GM23338 (cell line): ENCODE results near the gene TMEM234. TPM values are rescaled to one million over a fixed set of nuclear protein-coding genes. Genes with fewer than 3 reads are reported as not detected.

Source experiments
- ATAC-seq: fragments of 200-7000 bp; cut with Tn5 transposase; 3 replicates; pipeline ENCODE4 v1.9.1; 2020
- DNase-seq: peaks from one replicate; pipeline ENCODE4 v3.0.0-alpha.2; 2015; ENCODE audit warnings: low spot score
- H2AFZ ChIP-seq: fragments of 200-600 bp; sonication (generic); 2 replicates; pipeline ENCODE4 v1.8.0; 2016; ENCODE audit warnings: antibody characterized with exemption, mild to moderate bottlenecking, moderate library complexity
- H3F3A ChIP-seq: fragments of 200-600 bp; sonication (generic); replicated peaks from 2 replicates; pipeline ENCODE4 v1.8.0; 2017; ENCODE audit warnings: antibody characterized with exemption, mixed run types, low read depth
- H3K27ac ChIP-seq: fragments of 200-600 bp; sonication (generic); 2 replicates; pipeline ENCODE4 v1.6.1; 2016; ENCODE audit warnings: low read depth
- H3K27me3 ChIP-seq: fragments of 200-600 bp; sonication (generic); 2 replicates; pipeline ENCODE4 v1.8.0; 2016; ENCODE audit warnings: mild to moderate bottlenecking, mixed run types, moderate library complexity; ENCODE audit not compliant: insufficient read depth
- H3K36me3 ChIP-seq: fragments of 200-600 bp; sonication (generic); 2 replicates; pipeline ENCODE4 v1.8.0; 2016; ENCODE audit warnings: mild to moderate bottlenecking; ENCODE audit not compliant: insufficient read depth
- H3K4me1 ChIP-seq: fragments of 200-600 bp; sonication (generic); 2 replicates; pipeline ENCODE4 v1.8.0; 2016; ENCODE audit warnings: mild to moderate bottlenecking, moderate library complexity; ENCODE audit not compliant: insufficient read depth
- H3K4me2 ChIP-seq: fragments of 200-600 bp; sonication (generic); 2 replicates; pipeline ENCODE4 v1.7.1; 2017; ENCODE audit warnings: mixed run types
- H3K4me3 ChIP-seq: fragments of 200-600 bp; sonication (generic); 2 replicates; pipeline ENCODE4 v1.6.1; 2016; ENCODE audit warnings: mixed run types
- H3K79me2 ChIP-seq: fragments of 200-600 bp; sonication (generic); replicated peaks from 2 replicates; pipeline ENCODE4 v1.8.0; 2017; ENCODE audit warnings: mild to moderate bottlenecking; ENCODE audit not compliant: insufficient read depth
- H3K9me2 ChIP-seq: fragments of 200-600 bp; sonication (generic); 2 replicates; pipeline ENCODE4 v1.8.0; 2017; ENCODE audit not compliant: insufficient read depth
- H4K20me1 ChIP-seq: fragments of 200-600 bp; sonication (generic); replicated peaks from 2 replicates; pipeline ENCODE4 v1.8.0; 2017; ENCODE audit warnings: mild to moderate bottlenecking; ENCODE audit not compliant: insufficient read depth
- H3K27ac Mint-ChIP-seq: 2 replicates; pipeline ENCODE4 v1.8.0; 2020; ENCODE audit warnings: inconsistent platforms, mild to moderate bottlenecking, moderate library complexity, mixed read lengths
- H3K27me3 Mint-ChIP-seq: 3 replicates; pipeline ENCODE4 v1.8.0; 2022; ENCODE audit warnings: low read depth, mild to moderate bottlenecking, moderate library complexity, mixed read lengths, inconsistent platforms; ENCODE audit not compliant: insufficient read depth, poor library complexity
- H3K36me3 Mint-ChIP-seq: 3 replicates; pipeline ENCODE4 v1.8.0; 2021; ENCODE audit warnings: low read depth, mild to moderate bottlenecking, inconsistent platforms, moderate library complexity, mixed read lengths
- H3K4me1 Mint-ChIP-seq: 3 replicates; pipeline ENCODE4 v1.8.0; 2020; ENCODE audit warnings: mild to moderate bottlenecking, inconsistent platforms, mixed read lengths
- H3K4me3 Mint-ChIP-seq: 3 replicates; pipeline ENCODE4 v1.8.0; 2021; ENCODE audit warnings: moderate library complexity, mild to moderate bottlenecking, inconsistent platforms, mixed read lengths
- H3K9me3 Mint-ChIP-seq: 3 replicates; pipeline ENCODE4 v1.8.0; 2020; ENCODE audit warnings: moderate library complexity, mild to moderate bottlenecking, inconsistent platforms, mixed read lengths
- CREB1 ChIP-seq: fragments of 250-450 bp; sonication (Bioruptor Pico); IDR thresholded peaks from 2 replicates; pipeline ENCODE4 v1.5.0; 2020; ENCODE audit warnings: low read depth, mild to moderate bottlenecking, moderate library complexity
- CTCF ChIP-seq, 2 experiments: fragments of 200-600 bp in 1 of 2; sonication (generic) in 1 of 2; conservative IDR thresholded peaks; 2 replicates each; pipeline versions ENCODE4 v1.5.1 to v1.6.1; 2016 to 2017; ENCODE audit warnings: antibody characterized with exemption in 2 of 2, low read depth in 2 of 2, mild to moderate bottlenecking in 2 of 2, moderate library complexity in 1 of 2
- JUNB ChIP-seq: IDR thresholded peaks from one replicate; pipeline ENCODE4 v1.6.1; 2016; ENCODE audit warnings: antibody characterized with exemption; ENCODE audit not compliant: unreplicated experiment
- NANOG ChIP-seq: IDR thresholded peaks from 2 replicates; pipeline ENCODE4 v1.6.1; 2016; ENCODE audit warnings: antibody characterized with exemption, borderline replicate concordance
- POLR2AphosphoS5 ChIP-seq: IDR thresholded peaks from 2 replicates; pipeline ENCODE4 v1.6.1; 2016; ENCODE audit warnings: antibody characterized with exemption, low read depth
- REST ChIP-seq: IDR thresholded peaks from one replicate; pipeline ENCODE4 v1.6.1; 2018; ENCODE audit warnings: antibody characterized with exemption; ENCODE audit not compliant: unreplicated experiment
- STAT1 ChIP-seq: IDR thresholded peaks from one replicate; pipeline ENCODE4 v1.6.1; 2016; ENCODE audit warnings: antibody characterized with exemption; ENCODE audit not compliant: unreplicated experiment
- ZNF114 ChIP-seq: fragments of 250-450 bp; sonication (Bioruptor Pico); IDR thresholded peaks from 2 replicates; pipeline ENCODE4 v1.5.0; 2020; ENCODE audit warnings: mild to moderate bottlenecking, moderate library complexity
- ZNF331 ChIP-seq: fragments of 250-450 bp; sonication (Bioruptor Pico); IDR thresholded peaks from 2 replicates; pipeline ENCODE4 v1.5.0; 2020; ENCODE audit warnings: low read depth, mild to moderate bottlenecking, moderate library complexity
- ZNF462 ChIP-seq: fragments of 250-450 bp; sonication (Bioruptor Pico); IDR thresholded peaks from 2 replicates; pipeline ENCODE4 v1.5.0; 2020; ENCODE audit warnings: mild to moderate bottlenecking, moderate library complexity
- polyA plus RNA-seq: library from polyadenylated mRNA; unstranded; fragments of >200 nt; fragmentation: Nextera tagmentation; extraction: Ambion mirVana; gene quantifications from 2 replicates; pipeline ENCODE4 v1.2.1, GENCODE V29; 2016
- total RNA-seq: library from RNA; depleted of rRNA; stranded (reverse); fragments of >200 nt; shearing (Covaris generic); gene quantifications from 2 replicates; pipeline ENCODE4 v1.2.3, GENCODE V29; 2014

The TMEM234 gene
- total and polyA plus RNA-seq, 2 experiments from 2014 or later, result 4.7 to 8.2 TPM

- H3K27me3 ChIP-seq, result no peaks in the 10 kb centered on the region
- H3K9me2 ChIP-seq, result no peaks in the 10 kb centered on the region
- no peaks in the 10 kb centered on the region; the same call in 2 of the 3 replicates for H3K9me3 Mint-ChIP-seq
- no peak overlapping the region for H2AFZ ChIP-seq
- H3K4me1 Mint-ChIP-seq, result peaks cover 30% of the 10 kb centered on the region
- peaks cover 79% of the 10 kb centered on the region for H3K36me3 Mint-ChIP-seq
- no peaks in the 10 kb centered on the region for H3K79me2 ChIP-seq
- H4K20me1 ChIP-seq, result peaks cover 4% of the 10 kb centered on the region
- peaks cover 25% of the 10 kb centered on the region; the same call in 1 of the 2 replicates for H3F3A ChIP-seq
- DNase-seq, result no peak
- H3K4me2 ChIP-seq, result no peak overlapping the region
- no peak overlapping the region for H3K27ac ChIP-seq
- peaks cover 45% of the 10 kb centered on the region for H3K36me3 ChIP-seq
- no peak overlapping the region for H3K4me3 ChIP-seq
- no peak overlapping the region for H3K4me3 Mint-ChIP-seq
- H3K27me3 Mint-ChIP-seq, result peaks cover 22% of the 10 kb centered on the region
- ATAC-seq, result no peak
- peaks cover 17% of the 10 kb centered on the region for H3K4me1 ChIP-seq
- no peak overlapping the region for H3K27ac Mint-ChIP-seq
- no peak for TF ChIP-seq CTCF (conservative IDR thresholded peaks at IDR 0.05; ENCODE audit: low read depth in 2 of 2)
- TF ChIP-seq STAT1, result no peak
- TF ChIP-seq NANOG, result no peak
- TF ChIP-seq POLR2AphosphoS5, result no peak
- no peak for TF ChIP-seq CREB1 (CRISPR knock-in tag)
- no peak for TF ChIP-seq JUNB
- TF ChIP-seq ZNF114 (CRISPR knock-in tag), result no peak
These were observed 26.6 kb downstream of the TMEM234 start for GRCh38 chr1:32195531-32195930.

GRCh38 chr1:32194984-32195383 lies 27.2 kb downstream of the TMEM234 start:
- Histone ChIP-seq H3K4me2 (no peak overlapping the region), H3K4me1 (peaks cover 16% of the 10 kb centered on the region), H3K27ac (no peak overlapping the region), H3K9me2 (no peaks in the 10 kb centered on the region), H3K79me2 (no peaks in the 10 kb centered on the region), H4K20me1 (peaks cover 4% of the 10 kb centered on the region), H3K36me3 (peaks cover 50% of the 10 kb centered on the region), H3F3A (peaks cover 23% of the 10 kb centered on the region; the same call in 1 of the 2 replicates), H2AFZ (no peak overlapping the region), H3K4me3 (no peak overlapping the region), H3K27me3 (no peaks in the 10 kb centered on the region)
- no peak overlapping the region for H3K4me3 Mint-ChIP-seq
- H3K9me3 Mint-ChIP-seq, result no peaks in the 10 kb centered on the region
- H3K27ac Mint-ChIP-seq, result no peak overlapping the region
- H3K36me3 Mint-ChIP-seq, result peaks cover 84% of the 10 kb centered on the region
- H3K4me1 Mint-ChIP-seq, result peaks cover 26% of the 10 kb centered on the region
- peaks cover 18% of the 10 kb centered on the region for H3K27me3 Mint-ChIP-seq
- DNase-seq (no peak), ATAC-seq (no peak)
- TF ChIP-seq JUNB (no peak), CREB1 (CRISPR knock-in tag) (no peak), STAT1 (no peak), ZNF331 (CRISPR knock-in tag) (no peak), ZNF462 (no peak), REST (no peak)
